GM18951 (cell line): ENCODE measurements around the gene LAMA3.

Experiments used
- POLR2A ChIP-seq: IDR thresholded peaks from 4 replicates; pipeline ENCODE4 v1.6.1; 2011; ENCODE audit warnings: mild to moderate bottlenecking; ENCODE audit not compliant: insufficient read length, insufficient read depth; ENCODE audit errors: extremely low read depth
- in situ Hi-C: fragments of 300-500 bp; cut with MboI; formaldehyde crosslinking; loops from one replicate; pipeline ENCODE4 v1.12.0; 2022; ENCODE audit warnings: low sequenced_read_pairs, mixed read lengths, inconsistent platforms; ENCODE audit not compliant: unreplicated experiment

LAMA3 gene

DNA sequence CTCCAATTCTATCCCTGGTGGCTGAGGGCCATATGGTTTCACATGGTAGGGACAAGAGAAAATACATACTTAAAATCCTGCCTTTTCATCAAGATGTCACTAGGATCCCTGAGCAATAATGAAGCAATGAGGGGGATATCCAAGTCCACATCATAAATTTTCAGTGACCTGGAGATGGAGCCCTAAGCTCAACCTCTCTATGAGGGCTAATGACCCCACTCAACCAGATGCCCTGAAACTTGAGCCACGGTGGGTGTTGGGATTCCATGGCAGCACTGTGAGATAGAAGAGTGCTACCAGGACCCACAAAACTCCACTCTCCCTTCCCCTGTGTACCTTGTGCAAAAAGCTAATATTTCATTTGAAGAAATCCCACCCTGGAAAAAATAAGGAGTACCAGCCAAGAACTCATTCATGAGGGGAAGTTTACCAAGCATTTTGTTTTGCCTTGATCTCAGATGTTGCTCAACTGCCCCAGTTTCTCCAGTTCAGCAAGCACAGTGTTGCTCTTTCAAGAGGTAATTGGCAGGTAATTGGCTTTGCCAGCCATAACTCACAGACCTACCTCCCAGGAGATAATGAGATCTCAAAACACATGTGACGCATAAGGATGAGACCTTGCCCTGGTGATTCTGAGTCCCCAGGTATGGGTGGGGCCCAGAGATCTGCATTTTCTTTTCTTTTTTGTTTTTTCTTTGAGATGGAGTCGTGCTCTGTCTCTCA lies 274.4 kb downstream of the LAMA3 start:
- in situ Hi-C loops, result no loop called here
- no peak for TF ChIP-seq POLR2A

DNA sequence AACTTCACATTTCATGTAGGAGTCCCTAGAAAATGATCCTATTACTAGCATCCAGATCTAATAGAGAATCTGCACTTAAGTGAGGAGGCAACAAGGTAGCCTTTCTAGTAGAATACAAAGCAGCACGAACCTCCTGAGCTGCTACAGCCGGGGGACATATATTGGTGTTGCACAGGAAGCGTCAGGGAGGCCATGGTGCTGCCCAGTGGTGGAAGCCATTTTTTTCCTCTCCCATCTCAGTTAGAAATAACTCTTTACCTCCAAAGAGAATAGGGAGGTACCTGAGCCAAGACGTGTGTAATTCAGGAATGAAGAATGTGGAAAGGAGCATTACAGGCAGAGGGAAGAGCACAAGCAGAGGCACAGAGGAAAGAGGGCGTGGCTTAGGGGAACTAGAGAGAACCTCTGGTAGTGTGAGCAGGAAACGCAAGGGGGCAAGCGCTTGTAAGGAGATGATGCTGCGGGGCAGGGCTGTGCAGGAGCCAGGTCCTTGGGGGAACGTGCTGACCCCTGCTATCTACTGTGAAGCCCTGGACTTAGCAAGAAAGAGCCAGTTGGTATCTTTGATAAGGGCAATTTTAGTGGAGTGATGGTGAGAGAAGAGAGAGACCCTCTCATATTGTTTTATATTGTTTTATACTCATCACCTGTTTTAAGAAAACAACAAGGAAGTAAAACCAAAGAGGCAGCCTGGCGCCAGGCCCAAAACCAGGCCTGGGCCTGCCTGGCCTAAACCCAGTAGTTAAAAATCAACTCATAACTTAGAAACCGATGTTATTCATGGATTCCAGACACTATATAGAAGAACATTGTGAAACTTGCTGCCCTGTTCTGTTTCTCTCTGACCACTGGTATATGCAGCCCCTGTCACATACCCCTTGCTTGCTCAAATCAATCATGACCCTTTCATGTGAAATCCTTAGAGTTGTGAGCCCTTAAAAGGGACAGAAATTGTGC lies 275.3 kb downstream of the LAMA3 start:
- TF ChIP-seq POLR2A, result no peak
- in situ Hi-C loops, result no loop called here

DNA sequence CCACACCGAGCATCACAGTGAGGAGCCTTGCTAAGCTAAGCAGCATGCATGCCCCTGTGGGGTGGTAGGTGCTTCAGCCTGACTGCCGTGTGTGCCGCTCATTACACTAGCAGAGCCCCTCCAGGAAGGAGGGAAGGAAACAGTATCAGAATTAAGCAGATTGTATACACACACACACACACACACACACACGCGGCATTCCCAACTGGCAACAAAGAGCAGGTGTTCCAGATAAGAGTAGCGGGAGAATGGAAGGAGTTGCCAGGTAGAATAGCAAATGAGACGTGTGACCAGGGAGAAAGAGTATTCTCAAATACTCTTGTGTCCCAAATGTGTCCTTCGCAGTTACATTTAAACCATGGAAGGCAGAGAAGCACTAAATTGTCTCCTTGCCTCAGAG lies 277.7 kb downstream of the LAMA3 start:
- in situ Hi-C loops, result no loop called here
- no peak for TF ChIP-seq POLR2A

DNA sequence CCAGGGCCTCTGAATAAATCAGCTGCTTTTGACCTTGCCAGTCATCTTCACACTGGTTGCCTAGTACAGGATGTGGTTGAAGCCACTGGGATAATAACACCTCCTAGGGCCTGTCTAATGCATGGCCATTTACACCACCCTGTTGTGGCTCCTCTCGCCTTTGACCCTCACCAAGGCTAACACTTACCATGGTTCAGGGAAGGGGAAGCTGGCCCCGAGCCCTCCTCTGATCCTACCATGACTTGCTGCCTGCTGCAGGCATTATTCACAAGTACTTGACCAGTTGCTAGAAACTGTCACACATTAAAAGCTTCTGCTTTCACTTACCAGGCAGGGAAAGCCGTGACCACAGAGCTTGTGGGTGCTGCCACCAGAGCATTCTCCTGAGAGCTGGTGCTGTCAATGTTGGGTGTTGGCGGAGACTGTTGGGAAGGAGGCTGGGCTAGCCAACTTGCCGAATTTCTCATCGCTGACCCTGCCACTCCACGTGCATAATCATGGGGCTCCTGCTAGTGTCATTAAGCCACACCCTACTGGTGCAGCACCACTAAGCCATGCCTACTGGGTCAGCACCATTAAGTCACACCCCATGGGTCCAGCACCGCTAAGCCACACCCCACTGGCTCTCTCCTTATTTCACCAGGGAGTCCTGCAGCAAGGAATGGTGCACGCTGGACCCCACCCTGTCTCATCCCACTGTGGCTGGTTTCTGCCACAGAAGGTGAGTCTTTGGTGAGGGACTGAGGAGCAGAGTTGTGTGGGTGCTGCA lies 278.3 kb downstream of the LAMA3 start:
- no peak for TF ChIP-seq POLR2A
- in situ Hi-C loops, result no loop called here

GRCh38 chr18:23968638-23969604 lies 279.7 kb downstream of the LAMA3 start:
- in situ Hi-C loops, result no loop called here
- no peak for TF ChIP-seq POLR2A

GRCh38 chr18:23969664-23970063 lies 280.4 kb downstream of the LAMA3 start:
- no peak for TF ChIP-seq POLR2A
- in situ Hi-C loops, result no loop called here

DNA sequence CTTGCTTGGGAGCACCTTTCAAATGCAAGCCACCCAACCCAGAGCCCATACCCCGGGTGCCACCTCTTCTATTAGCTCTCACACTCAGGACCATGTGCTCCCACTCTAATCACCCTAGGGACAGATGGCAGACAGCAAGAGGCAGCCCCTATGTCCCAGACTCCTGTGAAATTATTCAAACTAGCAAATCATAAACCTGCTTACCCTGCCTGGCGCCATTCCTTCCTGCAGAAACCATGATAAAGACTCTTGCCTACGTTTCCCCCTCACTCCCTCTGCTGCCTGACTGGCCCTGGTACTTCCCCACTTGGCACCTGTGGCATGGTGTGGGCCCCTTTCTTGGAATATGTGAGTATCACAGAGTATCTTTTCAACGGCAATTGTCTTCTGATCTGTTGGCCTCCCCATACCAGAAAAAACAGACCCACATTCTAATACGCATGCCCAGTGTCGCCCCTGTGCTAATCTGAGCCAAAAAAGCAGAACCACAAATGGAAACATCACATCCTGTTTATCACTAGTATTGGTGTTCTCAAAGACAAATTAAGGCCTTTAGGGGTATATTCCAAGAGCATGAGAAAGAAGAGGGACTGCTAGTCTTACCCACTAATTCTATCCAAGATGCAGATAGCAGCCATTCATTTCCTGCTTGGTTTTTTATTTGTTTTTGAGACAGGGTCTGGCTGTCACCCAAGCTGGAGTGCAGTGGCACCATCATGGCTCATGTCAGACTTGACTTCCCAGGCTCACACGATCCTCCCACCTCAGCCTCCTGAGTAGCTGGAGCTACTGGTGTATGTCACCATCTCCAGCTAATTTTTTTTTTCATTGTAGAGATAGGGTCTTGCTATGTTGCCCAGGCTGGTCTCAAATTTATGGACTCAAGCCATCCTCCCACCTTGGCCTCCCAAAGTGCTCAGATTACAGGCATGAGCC lies 281.2 kb downstream of the LAMA3 start:
- in situ Hi-C loops, result no loop called here
- TF ChIP-seq POLR2A, result no peak

DNA sequence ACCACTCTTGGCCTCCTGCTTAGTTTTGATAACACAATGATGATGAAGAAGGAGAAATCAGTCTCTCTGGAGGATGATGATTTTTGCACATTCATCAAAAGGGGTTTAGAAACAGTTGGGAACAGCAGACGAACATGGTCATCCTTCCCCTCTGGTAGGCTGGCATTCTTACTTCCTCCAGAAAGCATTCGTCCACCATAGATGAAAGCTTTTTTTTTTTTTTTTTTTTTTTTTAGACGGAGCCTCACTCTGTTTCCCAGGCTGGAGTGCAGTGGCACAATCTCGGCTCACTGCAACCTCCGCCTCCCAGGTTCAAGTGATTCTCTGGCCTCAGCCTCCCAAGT lies 281.8 kb downstream of the LAMA3 start:
- no peak for TF ChIP-seq POLR2A
- in situ Hi-C loops, result no loop called here

DNA sequence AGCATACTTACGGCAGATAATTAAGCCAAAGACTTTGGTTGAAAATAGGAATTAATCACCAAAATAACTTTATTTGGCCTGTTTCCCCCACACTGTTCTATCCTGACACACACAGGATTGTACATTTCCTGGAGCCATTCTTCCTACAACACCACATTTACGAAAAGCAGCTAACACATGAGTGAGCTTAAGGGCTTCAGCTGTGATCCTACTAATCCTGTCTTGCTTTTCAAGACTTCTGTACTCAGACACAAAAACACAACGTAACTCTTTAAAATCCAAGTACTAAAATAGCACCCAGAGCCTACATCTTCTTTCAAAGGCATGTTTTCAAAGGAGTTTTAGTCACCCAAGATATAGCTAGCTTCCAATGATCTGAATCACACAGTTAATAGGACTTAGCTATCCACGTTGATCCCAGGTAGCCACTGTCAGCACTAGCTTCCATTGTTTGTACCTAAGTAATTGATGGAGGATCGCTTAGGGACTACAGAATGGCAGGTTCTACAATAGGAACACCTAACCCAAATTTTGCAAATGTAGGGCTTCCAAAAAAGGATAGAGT lies 282.5 kb downstream of the LAMA3 start:
- in situ Hi-C loops, result no loop called here
- TF ChIP-seq POLR2A, result no peak

DNA sequence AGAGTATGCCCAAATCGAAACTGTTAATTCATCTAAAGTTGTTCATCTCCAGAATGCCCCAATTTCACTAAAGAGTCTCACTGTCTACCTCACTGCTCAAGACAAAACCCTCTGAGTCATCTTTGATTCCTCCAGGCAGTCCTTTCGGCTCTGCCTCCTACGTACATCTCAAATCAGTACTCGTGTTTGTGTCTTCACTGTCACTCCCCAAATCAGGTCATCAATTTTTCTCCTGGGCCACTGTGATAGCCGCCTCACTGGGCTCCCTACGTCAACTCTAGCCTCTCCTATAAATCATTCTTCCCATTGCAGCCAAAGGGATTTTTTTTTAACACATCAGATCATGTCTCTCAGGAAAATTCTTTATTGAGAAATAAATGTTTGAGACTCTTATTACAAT lies 283.2 kb downstream of the LAMA3 start:
- TF ChIP-seq POLR2A, result no peak
- in situ Hi-C loops, result no loop called here

DNA sequence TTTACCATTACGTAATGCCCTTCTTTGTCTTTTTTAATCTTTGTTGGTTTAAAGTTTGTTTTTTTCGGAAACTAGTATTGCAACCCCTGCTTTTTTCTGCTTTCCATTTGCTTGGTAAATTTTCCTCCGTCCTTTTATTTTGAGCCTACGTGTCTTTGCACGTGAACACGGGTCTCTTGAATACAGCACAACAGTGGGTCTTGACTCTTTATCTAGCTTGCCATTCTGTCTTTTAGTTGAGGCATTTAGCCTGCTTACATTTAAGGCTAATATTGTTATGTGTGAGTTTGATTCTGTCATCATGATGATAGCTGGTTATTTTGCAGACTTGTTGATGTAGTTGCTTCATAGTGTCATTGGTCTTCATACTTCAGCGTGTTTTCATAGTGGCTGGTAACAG lies 287.9 kb downstream of the LAMA3 start:
- no peak for TF ChIP-seq POLR2A
- in situ Hi-C loops, result no loop called here
